A549 (cell line): Measurements from ENCODE around the gene DLEU7.

Source experiments
- CHD2 ChIP-seq: fragments of 150-350 bp; IDR thresholded peaks from 2 replicates; pipeline ENCODE4 v1.6.1; 2014; ENCODE audit warnings: low read length; ENCODE audit not compliant: partially characterized antibody
- CTCF ChIP-seq: fragments of >200 bp; sonication (Bioruptor Twin); formaldehyde crosslinking; IDR thresholded peaks from 3 replicates; pipeline ENCODE4 v1.5.1; 2016
- MAX ChIP-seq: IDR thresholded peaks from 2 replicates; pipeline ENCODE4 v1.6.1; 2012

- no peak for TF ChIP-seq MAX
- no peak for TF ChIP-seq CTCF
- no peak for TF ChIP-seq CHD2
Measured at GRCh38 chr13:50812242-50812641, 31.2 kb downstream of the DLEU7 start.
